Measurements from ENCODE around the gene SP2.
"Not testable (repeated sequence)": the region's sequence is repeated elsewhere in the genome, so short reads cannot be mapped to it uniquely, and the experiment has no call there.

SP2 gene

DNA sequence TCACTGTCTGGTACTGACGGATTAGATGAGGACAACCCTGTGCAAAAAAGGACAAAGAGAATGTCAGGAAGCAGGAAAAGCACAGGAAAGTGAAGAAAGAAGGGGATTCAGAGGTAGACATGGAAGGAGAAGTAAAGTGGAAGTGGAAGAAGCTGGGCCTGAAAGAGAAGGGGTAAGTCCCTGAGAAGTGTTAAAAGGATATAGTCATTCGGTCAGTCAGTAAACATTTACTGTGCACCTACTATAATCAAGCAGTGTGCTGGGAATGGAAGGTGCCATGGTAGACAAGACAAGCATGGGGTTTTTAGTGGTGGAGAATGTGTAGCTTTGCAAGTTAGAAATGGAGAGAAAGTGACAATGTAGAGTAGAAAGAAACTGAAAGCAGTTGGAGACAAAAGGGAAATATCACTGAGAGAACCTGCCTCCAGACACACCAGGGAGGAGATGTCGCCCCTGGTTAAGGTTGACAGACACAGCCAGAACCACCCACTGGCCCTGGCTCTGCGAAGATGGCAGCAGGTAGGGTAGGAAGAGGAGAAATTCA lies 4.4 kb upstream of the SP2 start:
- DNase-seq, result no peak

DNA sequence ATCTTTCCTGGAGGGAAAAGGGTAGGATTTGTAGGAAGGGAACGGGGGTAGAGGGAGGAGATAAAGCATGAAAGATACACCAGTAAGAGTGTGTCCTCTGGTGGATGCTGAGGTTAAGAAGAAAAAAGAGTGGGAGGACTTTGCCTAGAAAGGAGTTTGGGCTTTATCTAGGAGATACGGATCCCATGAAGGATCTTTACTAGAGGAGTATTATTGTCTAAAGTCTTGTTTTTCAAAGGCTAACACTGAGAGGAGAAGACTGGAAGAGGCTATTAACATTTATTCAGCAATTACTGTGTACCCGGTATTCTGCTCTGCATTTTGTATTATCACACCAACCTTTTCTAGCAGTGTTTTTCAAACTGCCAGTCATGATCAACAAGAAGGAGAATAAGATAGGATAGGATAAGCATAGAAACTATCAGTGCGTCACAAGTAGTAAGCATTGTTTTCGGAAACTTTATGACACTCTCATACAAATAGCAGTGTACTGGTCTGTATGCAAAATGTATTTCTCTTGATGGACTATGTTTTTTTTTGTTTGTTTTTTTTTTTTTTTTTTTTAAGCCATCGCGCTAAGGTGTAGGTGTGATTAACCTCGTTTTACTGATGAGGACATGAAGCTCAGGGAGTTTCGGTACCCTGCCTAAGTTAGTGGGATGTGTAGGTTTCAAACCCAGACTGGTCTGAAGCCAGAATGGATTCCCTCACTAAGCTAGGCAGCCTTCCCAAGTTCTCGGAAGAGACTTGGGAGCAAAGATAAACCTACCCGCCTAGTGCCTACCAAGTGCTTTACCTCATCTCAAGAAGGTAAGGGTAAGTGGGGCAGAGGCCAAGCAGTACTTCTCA lies 1.3 kb upstream of the SP2 start:
- no peak for DNase-seq

- DNase-seq, result no peak
Observed at GRCh38 chr17:47895347-47895855, 635 bp upstream of the SP2 start.

- DNase-seq, result no peak
Observed at GRCh38 chr17:47896672-47897490, 845 bp downstream of the SP2 start.

DNA sequence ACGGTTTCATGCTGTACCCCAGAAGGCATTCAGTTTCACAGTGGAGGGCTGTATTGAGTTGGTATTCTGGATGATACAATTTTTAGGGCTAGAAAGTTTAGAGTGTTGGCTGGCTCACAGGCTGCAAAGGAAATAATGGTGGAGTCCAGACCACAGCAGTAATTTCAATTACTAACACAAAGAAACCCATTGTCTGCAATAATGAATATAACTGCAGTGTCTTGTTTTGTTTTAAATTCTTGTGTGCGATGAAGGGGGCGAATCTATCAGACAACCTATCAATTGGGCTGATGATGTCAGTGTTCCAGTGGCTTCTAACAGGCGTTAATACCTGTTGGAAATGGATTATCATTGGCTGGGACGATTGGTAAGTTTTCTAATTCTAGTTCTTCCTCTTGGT lies 1.5 kb downstream of the SP2 start:
- no peak for DNase-seq

GRCh38 chr17:47898241-47898640 lies 2.2 kb downstream of the SP2 start:
- no peak for DNase-seq

GRCh38 chr17:47899643-47900042 lies 3.6 kb downstream of the SP2 start:
- DNase-seq, result no peak

DNA sequence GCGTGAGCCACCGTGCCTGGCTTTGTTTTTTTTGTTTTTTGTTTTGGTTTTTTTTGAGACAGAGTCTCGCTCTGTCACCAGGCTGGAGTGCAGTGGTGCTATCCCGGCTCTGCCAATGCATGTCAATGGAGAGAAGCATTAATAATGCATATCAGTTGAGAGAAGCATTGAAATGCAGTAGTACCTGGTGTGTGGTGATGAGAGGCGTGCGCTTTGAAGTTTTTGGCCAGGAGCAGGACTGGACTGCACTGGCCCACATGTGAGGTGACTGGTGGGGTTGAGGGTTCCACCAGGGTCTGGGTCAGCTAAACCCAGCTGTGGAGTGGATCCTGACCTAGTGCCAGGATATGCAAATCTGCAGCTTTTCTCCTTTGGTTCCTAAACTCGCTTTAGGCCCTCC lies 5.4 kb downstream of the SP2 start:
- DNase-seq, result no peak

GRCh38 chr17:47902039-47902744 lies 6.2 kb downstream of the SP2 start:
- DNase-seq, result no peak

DNA sequence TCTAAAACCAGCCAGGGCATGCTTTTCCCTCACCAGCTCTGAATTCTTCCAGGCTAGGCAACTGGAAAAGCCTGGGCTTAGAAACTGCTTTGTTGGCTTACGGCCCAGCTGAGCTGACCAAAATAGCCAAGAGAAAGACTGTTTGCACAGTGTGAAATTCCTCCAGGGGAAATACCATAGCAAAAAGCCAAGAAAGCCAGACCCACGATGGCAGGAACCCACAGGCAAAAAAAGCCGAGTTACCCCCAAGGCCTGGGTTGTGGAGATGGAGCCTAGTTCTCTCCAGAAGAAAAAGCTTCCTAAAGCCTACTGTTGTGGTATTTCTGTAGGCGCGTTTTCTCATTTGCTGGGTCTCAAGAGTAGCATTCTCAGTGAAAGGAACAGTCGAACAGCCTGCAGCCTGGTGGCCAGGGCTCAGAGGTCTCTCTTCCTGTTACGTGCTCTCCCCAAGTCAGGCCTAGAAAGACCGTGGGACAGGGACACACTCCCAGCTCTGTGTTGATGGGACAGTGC lies 9.2 kb downstream of the SP2 start:
- DNase-seq, result no peak

DNA sequence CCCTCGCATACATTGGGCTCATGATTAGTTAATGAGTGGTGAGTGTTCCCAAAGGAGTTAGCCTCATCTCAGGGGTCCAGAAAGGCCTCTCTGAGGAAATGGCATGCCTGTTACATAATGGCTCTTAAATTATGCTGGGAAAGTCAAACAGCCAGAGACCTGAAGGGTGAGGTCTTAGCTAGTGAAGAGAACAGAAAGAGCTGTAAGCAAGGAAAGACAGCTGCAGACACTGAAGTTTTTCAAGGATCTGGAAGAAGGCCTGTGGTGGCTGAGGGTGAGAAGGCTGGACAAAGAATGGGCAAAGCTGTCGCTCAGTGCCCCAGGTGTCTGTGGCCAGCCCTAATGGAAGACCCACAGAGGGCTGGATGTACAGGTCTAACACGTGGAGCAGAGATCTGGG lies 10.4 kb downstream of the SP2 start:
- no peak for DNase-seq

DNA sequence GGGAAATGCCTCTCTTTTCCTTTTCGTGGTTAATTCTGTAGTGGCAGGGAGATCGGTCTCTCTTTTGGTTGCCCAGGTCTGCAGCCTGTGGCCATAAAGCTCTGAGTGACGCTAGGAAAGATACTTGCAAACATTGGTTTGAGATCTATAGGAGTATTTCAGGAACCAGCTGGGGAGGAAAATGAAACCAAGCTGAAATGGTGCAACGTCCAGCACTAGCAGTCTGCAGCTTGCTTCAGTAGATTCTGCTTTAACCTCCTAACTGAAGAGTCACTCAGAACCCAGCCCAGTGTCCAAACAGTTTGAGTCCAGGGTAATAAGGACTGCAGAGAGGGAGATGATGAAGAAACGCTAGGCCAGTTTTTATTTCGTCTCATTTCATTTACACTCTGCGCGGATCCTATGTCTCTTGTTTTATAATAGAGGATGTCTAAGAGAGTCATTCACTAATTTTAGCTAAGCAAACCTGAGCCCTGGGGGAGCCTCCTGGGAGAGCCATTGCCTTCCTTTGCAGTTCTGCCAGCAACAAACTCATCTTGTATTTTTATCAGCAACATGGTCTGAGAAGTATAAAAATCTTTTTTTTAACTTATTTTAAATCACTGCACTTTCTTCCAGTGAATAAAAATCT lies 12.0 kb downstream of the SP2 start:
- DNase-seq, result no peak

- DNase-seq, result no peak
Observed at GRCh38 chr17:47913050-47913449, 17.0 kb downstream of the SP2 start.

DNA sequence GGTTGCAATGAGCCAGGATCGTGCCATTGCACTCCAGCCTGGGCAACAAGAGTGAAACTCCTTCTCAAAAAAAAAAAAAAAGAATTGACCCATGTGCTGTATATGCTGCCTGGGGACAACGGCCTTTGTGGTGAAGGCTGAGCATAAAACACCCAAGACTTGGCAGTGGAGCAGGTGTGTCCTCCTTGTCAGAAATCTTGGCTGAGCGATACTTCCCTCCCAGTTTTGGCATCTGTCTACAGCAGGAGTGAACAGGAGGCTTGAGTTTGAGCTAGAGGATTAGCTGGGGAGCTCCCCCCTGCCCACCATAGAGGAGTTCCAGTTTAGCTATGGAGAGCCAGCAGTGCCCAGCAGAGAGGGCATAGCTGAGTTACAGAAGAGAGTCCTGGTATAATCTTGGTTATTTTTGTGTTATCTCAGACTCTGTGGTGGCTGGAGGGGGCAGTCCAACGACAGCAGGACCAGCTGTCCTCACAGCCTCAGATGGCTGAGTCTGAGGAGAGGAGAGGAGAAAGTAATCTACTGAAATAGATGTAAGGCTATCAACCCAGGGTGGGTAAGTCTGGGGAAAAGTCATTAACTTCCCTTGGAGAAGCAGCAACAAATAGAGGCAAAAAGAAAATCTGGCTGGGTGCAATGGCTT lies 18.4 kb downstream of the SP2 start:
- no peak for DNase-seq

- DNase-seq, result no peak
Observed at GRCh38 chr17:47915776-47916398, 19.9 kb downstream of the SP2 start.

- DNase-seq, result no peak
Observed at GRCh38 chr17:47916489-47917208, 20.6 kb downstream of the SP2 start.

- no peak for DNase-seq
Observed at GRCh38 chr17:47917581-47917980, 21.5 kb downstream of the SP2 start.

DNA sequence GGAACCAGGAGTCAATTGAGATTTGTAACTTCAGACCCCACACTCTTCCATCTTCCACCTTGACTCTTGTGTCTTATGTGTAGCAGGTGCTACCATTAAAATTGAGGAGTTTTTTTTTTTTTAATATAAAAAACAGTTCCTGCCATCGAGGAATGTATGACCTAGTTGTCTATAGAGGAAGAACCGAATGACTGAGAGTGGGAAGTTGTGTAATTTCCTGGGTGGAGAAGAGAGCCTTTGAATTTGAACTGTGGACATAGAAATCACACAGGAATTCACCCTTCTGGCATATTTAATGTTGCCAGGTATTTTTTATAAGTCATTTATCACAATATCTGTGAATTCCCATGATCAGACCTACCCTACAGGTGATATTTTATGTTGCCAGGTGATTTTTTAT lies 22.0 kb downstream of the SP2 start:
- DNase-seq, result no peak

- DNase-seq, result no peak
Observed at GRCh38 chr17:47918991-47919390, 23.0 kb downstream of the SP2 start.

DNA sequence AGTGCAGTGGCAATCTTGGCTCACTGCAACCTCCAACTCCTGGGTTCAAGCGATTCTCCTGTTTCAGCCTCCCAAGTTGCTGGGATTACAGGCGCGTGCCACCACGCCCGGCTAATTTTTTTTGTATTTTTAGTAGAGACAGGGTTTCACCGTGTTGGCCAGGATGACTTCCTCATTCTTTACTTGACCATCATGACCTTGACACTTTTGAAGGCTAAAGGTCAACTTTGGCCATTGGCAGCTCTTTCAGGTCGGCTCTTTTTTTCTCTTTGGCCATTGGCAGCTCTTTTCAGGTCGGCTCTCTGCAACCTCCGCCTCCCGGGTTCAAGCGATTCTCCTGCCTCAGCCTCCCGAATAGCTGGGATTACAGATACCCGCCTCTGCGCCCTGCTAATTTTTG lies 23.9 kb downstream of the SP2 start:
- not testable (repeated sequence) for DNase-seq

All from CD4-positive, alpha-beta T cell treated with Interleukin-4 for 1 hour (primary cell).